HepG2 (cell line): ENCODE data around the gene GABRR2. TPM values are rescaled to one million over a fixed set of nuclear protein-coding genes. Genes with fewer than 3 reads are reported as not detected.
A peak's percentile ranks its signal among the peaks of the same experiment; 100 is the strongest.

ENCODE experiments used
- KDM5B ChIP-seq: sonication (generic); formaldehyde crosslinking; IDR thresholded peaks from 2 replicates; pipeline ENCODE4 v1.4.0; 2020; ENCODE audit warnings: missing genetic modification reagents, mild to moderate bottlenecking, borderline replicate concordance
- NAIF1 ChIP-seq: sonication (generic); formaldehyde crosslinking; IDR thresholded peaks from 2 replicates; pipeline ENCODE4 v1.5.0; 2020; ENCODE audit warnings: mild to moderate bottlenecking, missing genetic modification reagents, borderline replicate concordance
- SNAI1 ChIP-seq: sonication (generic); formaldehyde crosslinking; IDR thresholded peaks from 2 replicates; pipeline ENCODE4 v1.5.0; 2020; ENCODE audit warnings: mild to moderate bottlenecking, missing genetic modification reagents, borderline replicate concordance
- ZNF441 ChIP-seq: sonication (generic); formaldehyde crosslinking; IDR thresholded peaks from 2 replicates; pipeline ENCODE4 v1.7.0; 2021; ENCODE audit warnings: missing genetic modification reagents, borderline replicate concordance
- ZNF550 ChIP-seq: sonication (generic); formaldehyde crosslinking; IDR thresholded peaks from 2 replicates; pipeline ENCODE4 v1.4.0; 2020; ENCODE audit warnings: mild to moderate bottlenecking, missing genetic modification reagents, borderline replicate concordance
- ZNF598 ChIP-seq: sonication (generic); formaldehyde crosslinking; IDR thresholded peaks from 2 replicates; pipeline ENCODE4 v1.5.1; 2020; ENCODE audit warnings: mild to moderate bottlenecking, missing genetic modification reagents, borderline replicate concordance
- polyA plus RNA-seq, 8 experiments: library from polyadenylated mRNA; depleted of rRNA in 3 of 8; stranded (reverse) in 7 of 8; unstranded in 1 of 8; fragments of >200 nt; fragmentation: Illumina TruSeq in 4 of 8; extraction: Trizol in 4 of 8; gene quantifications; 2 replicates each; pipeline versions ENCODE4 v1.2.1 to v1.2.3, GENCODE V29; 2011 to 2016; ENCODE audit warnings: low read depth in 4 of 8, missing spikeins in 1 of 8, mixed read lengths in 1 of 8; ENCODE audit not compliant: insufficient read depth in 1 of 8
- total RNA-seq, 5 experiments: library from RNA; depleted of rRNA; stranded (reverse); fragments of >200 nt; fragmentation: Illumina TruSeq; extraction: Trizol; gene quantifications; 2 replicates each; pipeline ENCODE4 v1.2.3, GENCODE V29; 2016; ENCODE audit warnings: low read depth in 1 of 5
- TF ChIP-seq, protein P1 (sequence below), 2 experiments: sonication (generic) in 1 of 2; formaldehyde crosslinking in 1 of 2; IDR thresholded peaks; 2 replicates each; pipeline versions ENCODE4 v1.6.1 to v1.9.0; 2014 to 2022; ENCODE audit warnings: antibody characterized with exemption in 1 of 2, borderline replicate concordance in 1 of 2, inconsistent platforms in 1 of 2, low read depth in 1 of 2, missing genetic modification reagents in 1 of 2

Gene GABRR2
- total and polyA plus RNA-seq, 2 of the 13 experiments (the other 11 are each of a cell fraction or from before 2014, with no cell fraction given) = 0.13 TPM; not detected in 1

DNA sequence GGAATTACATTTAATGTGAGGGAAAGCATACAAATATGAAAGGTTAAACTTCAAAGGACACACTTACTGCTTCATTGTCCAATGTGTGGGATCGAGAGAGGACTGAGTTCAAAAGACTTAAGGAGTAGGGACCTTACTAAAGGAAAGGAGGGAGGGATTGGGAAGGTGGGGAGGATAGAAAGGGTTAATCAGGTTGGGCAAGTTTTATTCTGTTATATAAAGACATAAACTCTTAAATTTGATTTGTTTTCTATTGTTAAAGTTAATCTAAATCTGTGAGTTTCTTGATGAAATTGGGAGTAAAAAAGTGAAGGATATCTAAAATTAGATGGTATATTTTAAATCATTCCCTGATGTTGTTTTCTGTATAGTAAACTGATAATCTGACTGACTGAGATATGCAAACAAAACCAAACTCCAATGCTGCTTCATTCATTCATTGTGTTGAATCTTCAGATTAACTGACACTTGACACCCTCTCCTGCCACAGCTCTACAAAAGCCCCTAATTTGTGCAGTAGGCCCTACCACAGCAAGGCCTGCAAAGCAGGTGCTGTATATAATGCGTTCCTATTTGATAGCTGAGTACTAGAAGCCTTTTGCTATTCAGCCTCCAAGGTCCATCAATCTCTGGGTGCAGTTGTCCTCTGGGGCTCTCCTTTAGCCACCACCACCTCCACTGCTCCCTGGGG is 38.7 kb upstream of the GABRR2 start (continued):
- TF ChIP-seq KDM5B (CRISPR knock-in tag) (no peak), NAIF1 (CRISPR knock-in tag) (no peak), SNAI1 (CRISPR knock-in tag) (0 out of 2 replicates have a peak, but pooled peaks have one; percentile 0), ZNF550 (no peak), ZNF598 (CRISPR knock-in tag) (no peak), ZNF441 (CRISPR knock-in tag) (no peak)
- TF ChIP-seq, protein P1, sequence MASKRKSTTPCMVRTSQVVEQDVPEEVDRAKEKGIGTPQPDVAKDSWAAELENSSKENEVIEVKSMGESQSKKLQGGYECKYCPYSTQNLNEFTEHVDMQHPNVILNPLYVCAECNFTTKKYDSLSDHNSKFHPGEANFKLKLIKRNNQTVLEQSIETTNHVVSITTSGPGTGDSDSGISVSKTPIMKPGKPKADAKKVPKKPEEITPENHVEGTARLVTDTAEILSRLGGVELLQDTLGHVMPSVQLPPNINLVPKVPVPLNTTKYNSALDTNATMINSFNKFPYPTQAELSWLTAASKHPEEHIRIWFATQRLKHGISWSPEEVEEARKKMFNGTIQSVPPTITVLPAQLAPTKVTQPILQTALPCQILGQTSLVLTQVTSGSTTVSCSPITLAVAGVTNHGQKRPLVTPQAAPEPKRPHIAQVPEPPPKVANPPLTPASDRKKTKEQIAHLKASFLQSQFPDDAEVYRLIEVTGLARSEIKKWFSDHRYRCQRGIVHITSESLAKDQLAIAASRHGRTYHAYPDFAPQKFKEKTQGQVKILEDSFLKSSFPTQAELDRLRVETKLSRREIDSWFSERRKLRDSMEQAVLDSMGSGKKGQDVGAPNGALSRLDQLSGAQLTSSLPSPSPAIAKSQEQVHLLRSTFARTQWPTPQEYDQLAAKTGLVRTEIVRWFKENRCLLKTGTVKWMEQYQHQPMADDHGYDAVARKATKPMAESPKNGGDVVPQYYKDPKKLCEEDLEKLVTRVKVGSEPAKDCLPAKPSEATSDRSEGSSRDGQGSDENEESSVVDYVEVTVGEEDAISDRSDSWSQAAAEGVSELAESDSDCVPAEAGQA (IDR thresholded peaks at IDR 0.05; ENCODE audit: low read depth) = no peak
- TF ChIP-seq, protein P1 (CRISPR knock-in tag; IDR thresholded peaks at IDR 0.05; ENCODE audit: borderline replicate concordance) = no peak
